NK-92 treated with Interleukin-12 subunit alpha and Interleukin-12 subunit beta, amount 100 ng/mL, for 24 hours (cell line): ENCODE measurements around the gene SV2C.
"Not testable (repeated sequence)": the region's sequence is repeated elsewhere in the genome, so short reads cannot be mapped to it uniquely, and the experiment has no call there.

Experiments used
- DNase-seq: peaks from one replicate; lab custom pipeline; 2025; lab: John Stamatoyannopoulos, UW

SV2C gene

GRCh38 chr5:76337953-76338451 is 254.8 kb downstream of the SV2C start:
- no peak for DNase-seq

DNA sequence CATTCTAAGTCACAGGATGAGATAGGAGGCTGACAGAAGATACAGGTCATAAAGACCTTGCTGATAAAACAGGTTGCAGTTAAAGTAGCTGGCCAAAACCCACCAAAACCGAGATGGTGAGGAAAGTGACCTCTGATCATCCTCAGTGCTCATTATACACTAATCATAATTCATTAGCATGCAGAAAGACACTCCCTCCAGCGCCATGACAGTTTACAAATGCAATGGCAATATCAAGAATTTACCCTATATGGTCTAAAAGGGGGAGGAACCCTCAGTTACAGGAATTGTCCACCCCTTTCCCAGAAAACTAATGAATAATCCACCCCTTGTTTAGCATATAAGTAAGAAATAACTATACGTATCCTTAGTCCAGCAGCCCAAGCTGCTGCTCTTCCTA is 256.7 kb downstream of the SV2C start:
- DNase-seq, result no peak

DNA sequence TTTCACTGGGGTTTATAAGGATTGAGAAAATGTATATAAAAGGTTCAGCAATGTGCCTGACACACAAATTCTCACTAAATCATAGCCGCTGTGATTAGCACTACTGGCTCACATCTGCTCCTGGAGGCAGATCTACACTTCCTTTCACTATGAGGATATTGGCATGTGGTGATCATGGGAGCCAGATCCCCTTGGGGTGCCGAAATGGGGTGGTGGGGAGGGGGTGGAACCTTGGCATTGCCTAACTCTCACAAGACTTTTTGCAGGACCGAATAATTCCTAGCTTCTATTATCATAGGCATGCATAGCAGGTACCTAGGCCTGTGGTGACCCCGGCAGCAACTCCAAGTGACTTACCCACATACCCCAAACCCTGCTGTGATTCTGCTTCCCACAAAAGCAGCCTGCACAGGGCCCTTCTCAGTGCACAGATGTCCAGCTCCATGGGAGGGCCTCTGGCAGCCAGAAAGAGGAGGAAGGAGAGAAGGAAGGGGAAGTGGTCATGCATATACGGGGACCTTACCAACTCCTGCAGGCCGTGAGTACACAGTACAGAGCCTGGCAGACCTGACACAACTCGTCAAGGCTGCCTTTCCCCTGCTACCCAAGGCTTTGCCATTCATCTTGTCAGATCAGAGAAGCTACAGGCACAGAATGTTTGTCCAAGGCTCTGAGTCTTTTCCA is 258.6 kb downstream of the SV2C start:
- DNase-seq, result no peak

DNA sequence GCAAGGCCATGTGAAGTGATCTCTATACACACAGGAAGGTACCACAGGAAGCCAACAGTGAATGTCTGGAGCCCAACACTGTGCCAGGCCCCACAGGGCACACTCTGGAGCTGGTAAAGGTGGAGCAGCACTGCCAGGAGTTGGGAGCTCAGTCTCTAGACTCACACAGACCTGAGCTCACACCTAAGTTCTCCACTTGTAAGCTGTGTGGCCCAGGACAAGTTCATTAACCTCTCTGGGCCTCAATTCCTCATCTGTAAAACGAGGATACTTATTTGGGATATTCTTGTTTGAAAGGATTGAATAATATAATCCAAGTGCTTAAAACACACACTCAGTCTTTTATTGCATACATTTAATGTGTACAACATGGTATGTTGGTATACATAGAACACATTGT is 259.3 kb downstream of the SV2C start:
- no peak for DNase-seq

GRCh38 chr5:76345582-76345981 is 262.4 kb downstream of the SV2C start:
- DNase-seq, result no peak

DNA sequence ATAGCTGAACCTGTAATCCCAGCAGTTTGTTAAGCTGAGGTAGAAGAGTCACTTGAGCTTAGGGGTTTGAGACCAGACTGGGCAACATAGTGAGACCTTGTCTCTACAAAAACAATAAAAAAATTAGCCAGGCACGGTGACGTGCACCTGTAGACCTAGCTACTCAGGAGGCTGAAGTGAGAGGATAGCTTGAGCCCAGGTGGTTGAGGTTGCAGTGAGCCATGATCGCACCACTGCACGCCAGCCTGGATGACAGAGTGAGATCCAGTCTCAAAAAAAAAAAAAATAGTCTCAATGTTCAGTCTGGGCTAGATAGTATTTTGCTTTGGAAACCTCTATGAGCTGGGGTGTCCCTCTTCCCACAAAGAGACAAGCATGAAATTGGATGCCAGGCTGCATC is 268.0 kb downstream of the SV2C start:
- DNase-seq, result no peak

GRCh38 chr5:76351577-76351976 is 268.4 kb downstream of the SV2C start:
- DNase-seq, result no peak

DNA sequence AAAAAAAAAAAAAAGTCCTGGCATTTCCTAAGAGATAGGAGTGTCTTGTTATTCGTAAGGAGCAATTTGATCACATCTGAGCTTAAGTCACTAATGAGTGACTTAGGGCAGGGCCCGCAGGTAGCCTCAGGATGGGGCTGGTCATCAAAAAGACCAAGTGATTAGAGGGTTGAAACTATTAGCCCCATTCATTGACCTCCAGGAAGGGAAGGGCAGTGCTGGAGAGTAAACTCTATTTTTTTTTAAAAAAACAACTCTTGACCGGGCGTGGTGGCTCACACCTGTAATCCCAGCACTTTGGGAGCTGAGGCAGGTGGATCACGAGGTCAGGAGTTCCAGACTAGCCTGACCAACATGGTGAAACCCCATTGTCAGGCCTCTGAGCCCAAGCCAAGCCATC is 273.7 kb downstream of the SV2C start:
- DNase-seq, result no peak

- DNase-seq, result no peak
Observed at GRCh38 chr5:76363352-76364225, 280.4 kb downstream of the SV2C start.

DNA sequence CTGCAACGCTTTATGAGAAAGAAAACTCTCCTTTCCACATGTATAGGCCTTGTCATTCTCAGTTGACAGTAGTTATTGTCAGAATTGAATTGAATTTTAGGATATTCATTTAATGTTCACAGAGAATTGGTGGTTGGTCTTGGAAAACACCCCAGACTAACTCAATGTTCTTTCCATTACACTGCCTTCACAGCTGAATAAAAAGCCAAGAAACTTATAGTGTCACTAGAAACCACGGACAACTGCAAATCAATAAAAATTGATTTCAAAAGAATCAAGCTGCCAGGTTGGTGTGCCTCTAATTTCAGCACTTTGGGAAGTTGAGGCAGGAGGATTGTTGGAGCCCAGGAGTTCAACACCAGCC is 281.0 kb downstream of the SV2C start:
- no peak for DNase-seq

DNA sequence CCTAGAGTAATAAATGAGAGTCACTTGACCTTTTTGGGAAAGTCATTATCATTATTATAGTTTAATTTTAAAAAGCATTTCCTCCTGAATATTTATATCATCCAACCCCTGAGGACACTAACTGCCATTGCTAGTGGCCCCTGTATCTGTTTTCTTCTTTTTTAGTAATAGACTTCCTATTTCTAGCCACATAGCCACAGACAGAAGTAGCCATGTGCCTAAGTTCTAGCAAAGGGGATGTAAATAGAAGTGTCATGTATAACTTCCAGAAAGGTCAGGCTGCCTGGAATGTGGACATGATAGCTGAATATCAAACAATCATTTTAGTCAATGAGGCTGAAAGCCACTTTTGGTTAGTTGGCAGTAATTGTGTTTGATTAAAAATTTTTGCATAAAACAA is 282.4 kb downstream of the SV2C start:
- DNase-seq, result no peak

GRCh38 chr5:76366596-76366995 is 283.4 kb downstream of the SV2C start:
- no peak for DNase-seq

DNA sequence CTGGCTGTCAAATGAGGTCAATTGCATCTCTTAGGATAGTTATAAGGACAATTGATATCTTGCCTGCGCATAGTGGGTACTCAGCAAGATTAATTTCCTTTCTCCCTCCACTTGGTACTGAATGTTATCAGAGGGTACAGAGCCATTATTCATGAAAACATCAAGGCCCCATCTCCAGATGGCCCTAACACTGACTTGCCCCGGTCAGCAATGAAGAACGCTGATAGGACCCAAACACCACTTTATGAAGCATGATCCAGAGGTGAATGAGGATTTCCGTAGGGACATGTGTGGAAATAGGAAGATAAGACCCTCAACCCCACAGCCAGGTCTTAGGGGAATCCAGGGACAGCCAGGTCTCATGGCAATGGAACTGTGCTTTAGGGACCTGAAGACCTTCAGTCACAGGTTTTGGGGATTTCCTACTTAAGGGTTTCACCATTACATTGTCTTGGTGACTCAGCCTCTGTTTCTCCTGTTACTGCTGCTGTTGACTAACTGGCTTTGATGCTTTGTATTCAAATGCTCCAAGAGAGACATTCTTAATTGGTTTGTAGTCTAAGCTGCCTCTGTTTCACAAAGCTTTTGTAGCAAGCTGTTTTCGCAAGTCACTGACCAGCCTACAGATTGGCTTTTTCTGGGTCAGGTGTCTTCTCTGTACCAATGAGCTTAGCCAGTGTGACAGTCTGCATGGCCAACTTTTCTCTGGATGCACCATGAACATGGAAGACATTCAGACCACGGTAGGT is 284.6 kb downstream of the SV2C start:
- DNase-seq, result peak; percentile 7

DNA sequence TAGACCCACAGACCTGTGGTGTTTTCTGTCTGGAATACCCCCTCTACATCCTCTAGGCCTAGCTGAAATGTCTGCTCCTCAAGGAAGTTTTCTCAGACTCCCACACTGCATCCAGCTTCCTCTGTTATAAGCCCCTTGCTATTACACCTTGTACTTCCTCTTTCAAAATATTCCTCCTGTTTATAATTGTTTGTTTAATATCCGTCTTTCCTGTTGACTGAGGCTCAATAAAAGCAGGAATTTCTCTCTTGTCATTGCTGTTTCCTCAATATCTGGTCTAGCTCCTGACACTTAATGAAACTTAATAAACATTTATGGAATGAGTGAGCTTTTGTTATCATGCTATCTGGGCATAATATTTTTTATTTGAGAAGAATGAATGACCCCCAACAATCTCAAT is 285.8 kb downstream of the SV2C start:
- no peak for DNase-seq

GRCh38 chr5:76369668-76370067 is 286.5 kb downstream of the SV2C start:
- not testable (repeated sequence) for DNase-seq

- DNase-seq, result no peak
Observed at GRCh38 chr5:76371960-76372322, 288.8 kb downstream of the SV2C start.

DNA sequence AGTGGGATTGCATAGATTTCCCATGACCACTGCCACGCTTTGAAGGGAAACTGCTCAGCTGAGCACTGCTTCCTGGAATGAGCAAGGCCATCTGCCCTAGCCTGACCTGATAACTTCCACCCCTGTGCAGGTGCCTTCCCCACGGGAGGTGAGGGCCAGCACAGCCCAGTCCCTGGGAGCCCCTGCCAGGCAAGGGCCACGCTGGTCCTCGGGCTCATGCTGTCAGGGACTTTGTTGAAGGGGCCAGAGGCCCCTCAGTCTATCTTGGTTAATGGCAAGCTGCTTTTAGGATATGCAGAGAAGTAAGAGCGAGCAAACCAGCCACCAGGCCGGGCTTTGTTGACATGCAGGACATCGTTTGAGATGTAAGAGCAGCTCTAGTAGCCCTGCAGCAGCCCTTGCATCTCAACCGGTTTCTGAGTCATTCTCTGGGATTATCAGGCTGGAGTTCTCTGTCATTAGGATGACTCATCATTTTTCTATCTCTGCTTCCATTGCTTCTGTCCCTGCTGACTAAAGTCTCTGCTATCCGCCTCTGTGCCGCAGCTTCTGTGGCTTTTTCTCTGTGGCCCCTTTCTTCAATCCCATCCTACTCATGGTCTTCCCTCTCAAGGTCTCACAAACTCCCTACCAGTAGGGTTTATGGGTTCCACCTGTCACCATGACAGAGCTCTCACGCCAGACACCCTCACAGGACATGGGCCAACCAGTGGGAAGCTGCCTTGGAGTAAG is 289.3 kb downstream of the SV2C start:
- no peak for DNase-seq

DNA sequence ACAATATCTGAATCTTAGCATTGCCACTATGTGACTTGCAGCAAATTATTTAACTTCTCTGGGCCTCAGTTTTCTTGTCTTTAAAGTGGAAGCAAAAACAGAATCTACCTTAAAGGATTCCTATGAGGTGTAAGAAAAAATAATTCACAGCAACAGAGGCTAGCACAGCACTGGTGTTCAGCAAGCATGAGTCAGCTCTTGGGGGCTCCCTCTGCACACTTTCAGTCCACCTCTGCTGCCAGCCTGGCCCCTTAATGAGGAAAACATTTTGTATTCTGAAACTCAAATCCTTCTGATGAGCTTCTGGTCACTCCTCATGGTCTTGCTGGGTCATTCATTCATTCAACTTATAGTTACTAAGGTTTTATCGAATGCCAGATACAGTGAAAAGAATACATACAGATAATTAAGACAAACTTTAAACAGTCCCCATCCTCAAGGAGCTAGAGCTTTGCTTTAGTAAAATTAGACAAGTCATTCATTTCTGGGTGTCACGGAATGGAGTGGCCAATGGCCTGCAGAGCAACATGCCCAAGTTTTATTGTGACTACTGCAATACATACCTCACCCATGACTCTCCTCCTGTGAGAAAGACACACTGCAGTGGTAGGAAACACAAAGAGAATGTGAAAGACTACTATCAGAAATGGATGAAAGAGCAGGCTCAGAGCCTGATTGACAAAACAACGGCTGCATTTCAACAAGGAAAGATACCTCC is 293.1 kb downstream of the SV2C start:
- no peak for DNase-seq

DNA sequence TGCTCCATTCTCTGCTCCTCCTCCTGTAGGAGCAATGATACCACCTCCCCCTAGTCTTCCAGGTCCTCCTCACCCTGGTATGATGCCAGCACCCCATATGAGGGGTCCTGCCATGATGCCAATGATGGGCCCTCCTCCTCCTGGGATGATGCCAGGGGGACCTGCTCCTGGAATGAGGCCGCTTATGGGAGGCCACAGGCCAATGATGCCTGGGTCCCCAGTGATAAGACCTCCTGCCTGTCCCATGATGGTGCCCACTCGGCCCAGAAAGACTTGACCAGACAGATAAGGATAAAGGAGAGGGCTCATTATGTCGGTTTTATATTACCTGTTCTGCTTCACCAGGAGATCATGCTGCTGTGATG is 293.7 kb downstream of the SV2C start:
- DNase-seq, result no peak

DNA sequence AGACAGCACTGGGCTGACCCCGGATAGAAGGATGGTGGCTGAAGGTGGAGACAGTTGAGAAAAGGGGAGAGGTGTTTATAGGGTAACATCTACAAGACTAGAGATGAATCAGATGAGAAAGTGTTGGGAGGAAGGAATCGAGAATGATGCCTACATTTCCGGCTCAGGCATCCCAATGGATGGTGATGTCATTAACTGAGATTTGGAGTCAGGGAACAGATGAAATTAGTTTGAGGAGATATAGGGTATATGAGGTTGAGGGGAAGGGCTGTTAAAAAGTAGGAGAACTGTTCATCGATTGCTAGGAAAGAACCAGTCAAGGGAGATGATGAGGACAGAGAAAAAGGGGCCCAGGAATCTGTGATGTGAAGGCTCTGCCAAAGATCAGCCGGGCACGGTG is 295.2 kb downstream of the SV2C start:
- DNase-seq, result no peak

DNA sequence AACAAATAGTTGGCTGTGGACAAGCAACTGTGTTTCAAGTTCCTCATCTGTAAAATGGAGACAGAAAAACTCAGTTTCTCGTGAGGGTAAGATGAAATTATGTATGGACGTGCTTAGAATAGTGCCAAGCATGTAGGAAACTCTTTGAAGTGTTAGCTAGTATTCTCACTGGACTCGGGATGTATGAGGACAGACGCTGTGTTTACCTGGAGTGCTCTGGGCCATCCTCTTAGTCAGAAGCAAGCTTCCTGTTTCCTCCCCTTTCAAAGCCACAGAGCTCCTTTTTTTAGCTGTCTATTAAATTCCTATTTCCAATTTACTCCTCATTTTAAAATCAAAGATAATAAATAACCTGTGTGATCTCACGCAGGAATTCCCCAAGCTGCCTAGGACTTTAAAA is 296.1 kb downstream of the SV2C start:
- no peak for DNase-seq

GRCh38 chr5:76379855-76380254 is 296.7 kb downstream of the SV2C start:
- no peak for DNase-seq
